OCI-LY1 (cell line): Measurements from ENCODE around the gene STX3.

Source experiments
- H2AFZ ChIP-seq: fragments of 200-600 bp; sonication (generic), shearing (Covaris generic); 2 replicates; pipeline ENCODE4 v1.6.0; 2014; ENCODE audit warnings: antibody characterized with exemption, mild to moderate bottlenecking, low read length
- H3F3A ChIP-seq: fragments of 200-600 bp; sonication (generic), shearing (Covaris generic); 2 replicates; pipeline ENCODE4 v1.6.0; 2014; ENCODE audit warnings: mild to moderate bottlenecking, antibody characterized with exemption, low read length, moderate library complexity; ENCODE audit not compliant: insufficient read depth
- H3K27ac ChIP-seq: fragments of 200-600 bp; sonication (generic); 2 replicates; pipeline ENCODE4 v1.5.1; 2014; ENCODE audit warnings: low read length, mixed run types, mild to moderate bottlenecking, low read depth; ENCODE audit not compliant: poor library complexity, severe bottlenecking
- H3K27me3 ChIP-seq: fragments of 200-600 bp; sonication (generic); 2 replicates; pipeline ENCODE4 v1.6.0; 2014; ENCODE audit warnings: antibody characterized with exemption, mild to moderate bottlenecking, low read length, moderate library complexity; ENCODE audit not compliant: insufficient read depth
- H3K36me3 ChIP-seq: fragments of 200-600 bp; sonication (generic); 2 replicates; pipeline ENCODE4 v1.6.1; 2014; ENCODE audit warnings: mild to moderate bottlenecking, antibody characterized with exemption, low read length, moderate library complexity, mixed read lengths; ENCODE audit not compliant: insufficient read depth
- H3K4me1 ChIP-seq: fragments of 200-600 bp; sonication (generic); 2 replicates; pipeline ENCODE4 v1.5.1; 2014; ENCODE audit warnings: mild to moderate bottlenecking, low read length, moderate library complexity; ENCODE audit not compliant: insufficient read depth, severe bottlenecking
- H3K4me2 ChIP-seq: fragments of 200-600 bp; sonication (generic), shearing (Covaris generic); 2 replicates; pipeline ENCODE4 v1.6.1; 2014; ENCODE audit warnings: low read length
- H3K4me3 ChIP-seq: fragments of 200-600 bp; sonication (generic); 2 replicates; pipeline ENCODE4 v1.5.1; 2014; ENCODE audit warnings: low read length, low read depth, mild to moderate bottlenecking, mixed read lengths; ENCODE audit not compliant: poor library complexity, severe bottlenecking
- H3K79me2 ChIP-seq: fragments of 200-600 bp; shearing (Covaris generic); 2 replicates; pipeline ENCODE4 v1.6.1; 2016; ENCODE audit warnings: mixed run types, low read length, mixed read lengths; ENCODE audit not compliant: insufficient read depth
- H3K9ac ChIP-seq: fragments of 200-600 bp; sonication (generic), shearing (Covaris generic); 2 replicates; pipeline ENCODE4 v1.6.1; 2014; ENCODE audit warnings: mild to moderate bottlenecking, low read length, mixed read lengths
- H3K9me2 ChIP-seq: fragments of 200-600 bp; sonication (generic), shearing (Covaris generic); 2 replicates; pipeline ENCODE4 v1.6.1; 2014; ENCODE audit warnings: low read depth, mild to moderate bottlenecking, low read length, mixed read lengths
- H3K9me3 ChIP-seq: fragments of 200-600 bp; shearing (Covaris generic); 2 replicates; pipeline ENCODE4 v1.6.1; 2014; ENCODE audit warnings: low read length, mixed read lengths
- H4K20me1 ChIP-seq: fragments of 200-600 bp; sonication (generic), shearing (Covaris generic); 2 replicates; pipeline ENCODE4 v1.6.0; 2016; ENCODE audit warnings: mild to moderate bottlenecking, low read length; ENCODE audit not compliant: insufficient read depth
- CTCF ChIP-seq: fragments of 200-600 bp; sonication (generic), shearing (Covaris generic); IDR thresholded peaks from 2 replicates; pipeline ENCODE4 v1.5.1; 2017; ENCODE audit warnings: mild to moderate bottlenecking, antibody characterized with exemption, low read length, moderate library complexity, mixed read lengths
- EZH2 ChIP-seq: fragments of 200-600 bp; sonication (generic), shearing (Covaris generic); IDR thresholded peaks from 2 replicates; pipeline ENCODE4 v1.8.0; 2017; ENCODE audit warnings: borderline replicate concordance, mixed run types, mild to moderate bottlenecking, antibody characterized with exemption, low read length, moderate library complexity, mixed read lengths

STX3 gene

GRCh38 chr11:59716051-59716450 is 39.1 kb upstream of the STX3 start:
- no peak for TF ChIP-seq EZH2
- TF ChIP-seq CTCF: no peak
- Histone ChIP-seq H3K27ac (no peak overlapping the region), H3K9ac (no peak overlapping the region), H3K27me3 (no peaks in the 10 kb centered on the region), H3K79me2 (no peaks in the 10 kb centered on the region), H4K20me1 (no peaks in the 10 kb centered on the region), H3K4me3 (no peak overlapping the region), H3K4me2 (no peak overlapping the region), H3K9me3 (no peaks in the 10 kb centered on the region), H3K4me1 (no peaks in the 10 kb centered on the region), H3F3A (no peaks in the 10 kb centered on the region), H3K9me2 (no peaks in the 10 kb centered on the region), H3K36me3 (no peaks in the 10 kb centered on the region), H2AFZ (no peak overlapping the region)

GRCh38 chr11:59719556-59719955 is 35.6 kb upstream of the STX3 start:
- H3K36me3 ChIP-seq: no peaks in the 10 kb centered on the region
- TF ChIP-seq CTCF (no peak), EZH2 (no peak)
- no peaks in the 10 kb centered on the region for H3K79me2 ChIP-seq
- H3K4me2 ChIP-seq: no peak overlapping the region
- H3K4me3 ChIP-seq: no peak overlapping the region
- H3K4me1 ChIP-seq: no peaks in the 10 kb centered on the region
- no peak overlapping the region for H2AFZ ChIP-seq
- no peaks in the 10 kb centered on the region for H4K20me1 ChIP-seq
- no peak overlapping the region for H3K9ac ChIP-seq
- no peak overlapping the region for H3K27ac ChIP-seq
- H3K27me3 ChIP-seq: no peaks in the 10 kb centered on the region
- no peaks in the 10 kb centered on the region for H3K9me3 ChIP-seq
- H3F3A ChIP-seq: no peaks in the 10 kb centered on the region
- no peaks in the 10 kb centered on the region for H3K9me2 ChIP-seq

GRCh38 chr11:59724066-59724465 is 31.1 kb upstream of the STX3 start:
- H3K27ac ChIP-seq: no peak overlapping the region
- H3F3A ChIP-seq: no peaks in the 10 kb centered on the region
- H4K20me1 ChIP-seq: no peaks in the 10 kb centered on the region
- no peaks in the 10 kb centered on the region for H3K9me3 ChIP-seq
- no peaks in the 10 kb centered on the region for H3K27me3 ChIP-seq
- H3K4me3 ChIP-seq: no peak overlapping the region
- H3K4me1 ChIP-seq: no peaks in the 10 kb centered on the region
- no peaks in the 10 kb centered on the region for H3K79me2 ChIP-seq
- no peak overlapping the region for H3K4me2 ChIP-seq
- H3K36me3 ChIP-seq: no peaks in the 10 kb centered on the region
- H3K9ac ChIP-seq: no peak overlapping the region
- no peak overlapping the region for H2AFZ ChIP-seq
- TF ChIP-seq CTCF (no peak), EZH2 (no peak)
- no peaks in the 10 kb centered on the region for H3K9me2 ChIP-seq
